Prostate gland (tissue), 2 donors: ENCODE data around the gene MTMR10.

Experiments
- CTCF ChIP-seq, 4 experiments: fragments of 200-600 bp in 2 of 4; fragments of 450-650 bp in 2 of 4; sonication (generic) in 2 of 4; IDR thresholded peaks; 1 replicate in 3 of 4; 2 replicates in 1 of 4; pipeline ENCODE4 v1.5.1; 2016 to 2019; ENCODE audit warnings: antibody characterized with exemption in 4 of 4, mild to moderate bottlenecking in 2 of 4, moderate library complexity in 2 of 4
- POLR2A ChIP-seq: fragments of 450-650 bp; IDR thresholded peaks from one replicate; pipeline ENCODE4 v1.6.1; 2016; ENCODE audit warnings: antibody characterized with exemption, mild to moderate bottlenecking
- POLR2AphosphoS5 ChIP-seq: sonication (generic); formaldehyde crosslinking; IDR thresholded peaks from one replicate; pipeline ENCODE4 v1.6.1; 2017; ENCODE audit warnings: antibody characterized with exemption

- no peak for TF ChIP-seq CTCF (IDR thresholded peaks at IDR 0.05)
- TF ChIP-seq POLR2AphosphoS5: no peak
- no peak for TF ChIP-seq POLR2A
Measured at GRCh38 chr15:31040611-31041010, 49.2 kb upstream of the MTMR10 start.
